GM12873 (cell line): ENCODE results near the gene ZG16.

Experiments
- TF ChIP-seq, protein P1 (sequence below): IDR thresholded peaks from 2 replicates; pipeline ENCODE4 v1.5.1; 2012; ENCODE audit warnings: low read depth, mild to moderate bottlenecking, moderate library complexity, low read length, control low read depth; ENCODE audit not compliant: insufficient read depth; ENCODE audit errors: missing control alignments

Gene ZG16

GRCh38 chr16:29820730-29821642 lies 42.9 kb downstream of the ZG16 start:
- TF ChIP-seq, protein P1, sequence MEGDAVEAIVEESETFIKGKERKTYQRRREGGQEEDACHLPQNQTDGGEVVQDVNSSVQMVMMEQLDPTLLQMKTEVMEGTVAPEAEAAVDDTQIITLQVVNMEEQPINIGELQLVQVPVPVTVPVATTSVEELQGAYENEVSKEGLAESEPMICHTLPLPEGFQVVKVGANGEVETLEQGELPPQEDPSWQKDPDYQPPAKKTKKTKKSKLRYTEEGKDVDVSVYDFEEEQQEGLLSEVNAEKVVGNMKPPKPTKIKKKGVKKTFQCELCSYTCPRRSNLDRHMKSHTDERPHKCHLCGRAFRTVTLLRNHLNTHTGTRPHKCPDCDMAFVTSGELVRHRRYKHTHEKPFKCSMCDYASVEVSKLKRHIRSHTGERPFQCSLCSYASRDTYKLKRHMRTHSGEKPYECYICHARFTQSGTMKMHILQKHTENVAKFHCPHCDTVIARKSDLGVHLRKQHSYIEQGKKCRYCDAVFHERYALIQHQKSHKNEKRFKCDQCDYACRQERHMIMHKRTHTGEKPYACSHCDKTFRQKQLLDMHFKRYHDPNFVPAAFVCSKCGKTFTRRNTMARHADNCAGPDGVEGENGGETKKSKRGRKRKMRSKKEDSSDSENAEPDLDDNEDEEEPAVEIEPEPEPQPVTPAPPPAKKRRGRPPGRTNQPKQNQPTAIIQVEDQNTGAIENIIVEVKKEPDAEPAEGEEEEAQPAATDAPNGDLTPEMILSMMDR = no peak

DNA sequence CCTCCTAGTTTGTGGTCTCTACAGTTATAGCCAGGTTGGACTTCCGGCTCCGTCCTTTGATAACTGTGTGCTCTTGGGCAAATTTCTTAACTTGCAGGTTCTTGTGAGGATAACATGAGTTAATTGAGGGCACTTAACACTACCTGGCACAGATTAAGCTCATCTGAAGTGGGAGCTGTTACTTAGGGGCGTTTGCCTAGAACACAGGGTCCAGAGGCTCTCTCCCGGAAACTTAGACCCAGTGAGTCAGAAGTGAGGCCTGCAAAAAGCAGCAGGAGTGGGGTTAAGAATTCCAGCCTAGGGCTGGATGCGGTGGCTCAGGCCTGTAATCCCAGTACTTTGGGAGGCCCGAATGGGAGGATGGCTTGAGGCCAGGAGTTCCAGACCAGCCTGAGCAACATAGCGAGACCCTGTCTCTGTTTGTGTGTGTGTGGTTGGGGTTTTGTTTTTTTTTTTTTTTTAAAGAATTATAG lies 43.6 kb downstream of the ZG16 start:
- TF ChIP-seq, protein P1 = no peak

GRCh38 chr16:29824589-29825144 lies 46.6 kb downstream of the ZG16 start:
- TF ChIP-seq, protein P1 = no peak

DNA sequence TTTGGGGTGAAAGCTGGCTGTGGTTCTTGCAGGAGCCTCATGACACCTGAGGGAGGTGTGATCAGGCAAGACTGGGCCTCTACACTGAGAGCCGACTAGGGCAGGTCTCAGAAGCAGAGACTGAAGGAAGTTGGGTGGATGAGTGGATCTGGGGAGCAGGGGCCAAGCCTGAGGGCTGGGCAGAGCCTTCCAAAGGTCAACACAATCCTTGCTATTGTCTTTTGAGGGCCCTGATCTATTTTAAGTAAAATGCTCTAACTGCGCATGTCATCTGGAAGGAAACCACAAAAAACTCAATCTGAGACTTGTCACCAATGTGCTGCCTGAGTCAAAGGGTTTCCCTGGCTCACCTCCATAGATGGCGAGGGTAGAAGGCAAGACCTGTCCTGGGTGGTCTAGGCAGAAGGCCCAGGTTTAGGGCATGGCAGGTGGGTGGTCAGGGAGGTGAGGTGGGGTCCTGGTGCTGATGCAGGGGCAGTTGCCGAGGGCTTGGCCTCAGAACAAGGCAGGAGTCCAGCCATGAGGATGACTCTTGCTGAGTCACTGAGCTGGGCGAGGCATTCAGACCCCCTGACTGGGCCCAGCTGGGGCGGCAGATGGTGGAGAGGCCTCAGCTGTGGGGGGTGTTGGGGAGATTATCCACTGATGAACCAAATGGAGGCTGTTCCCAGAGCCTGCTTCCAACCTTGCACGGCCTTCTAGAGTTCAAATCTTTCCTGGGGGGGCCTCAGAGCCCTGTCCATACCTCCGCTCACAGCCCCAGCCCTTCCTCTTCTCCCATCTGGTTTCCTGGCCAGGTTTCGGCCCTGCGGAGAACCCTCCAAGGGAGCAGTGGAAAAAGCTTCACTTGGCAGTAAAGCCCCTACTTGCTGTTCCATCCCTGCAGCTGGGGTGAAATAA lies 47.3 kb downstream of the ZG16 start:
- TF ChIP-seq, protein P1 = no peak

GRCh38 chr16:29826342-29826695 lies 48.3 kb downstream of the ZG16 start:
- TF ChIP-seq, protein P1 = no peak

- TF ChIP-seq, protein P1 = no peak
Measured at GRCh38 chr16:29830774-29831173, 52.7 kb downstream of the ZG16 start.
